CD4-positive, alpha-beta T cell treated with Interleukin-15 for 4 hours (primary cell): ENCODE measurements around the gene ICA1.

Experiments
- DNase-seq: peaks from one replicate; pipeline ENCODE4 v3.0.0-alpha.2; 2020; ENCODE audit warnings: low spot score

The ICA1 gene

GRCh38 chr7:8200717-8201116 is 61.2 kb downstream of the ICA1 start:
- DNase-seq: no peak

- no peak for DNase-seq
Observed at GRCh38 chr7:8200316-8200715, 61.7 kb downstream of the ICA1 start.

- peak; percentile 19 for DNase-seq
Observed at GRCh38 chr7:8197994-8198698, 63.8 kb downstream of the ICA1 start.

- no peak for DNase-seq
Observed at GRCh38 chr7:8192897-8193296, 69.1 kb downstream of the ICA1 start.

DNA sequence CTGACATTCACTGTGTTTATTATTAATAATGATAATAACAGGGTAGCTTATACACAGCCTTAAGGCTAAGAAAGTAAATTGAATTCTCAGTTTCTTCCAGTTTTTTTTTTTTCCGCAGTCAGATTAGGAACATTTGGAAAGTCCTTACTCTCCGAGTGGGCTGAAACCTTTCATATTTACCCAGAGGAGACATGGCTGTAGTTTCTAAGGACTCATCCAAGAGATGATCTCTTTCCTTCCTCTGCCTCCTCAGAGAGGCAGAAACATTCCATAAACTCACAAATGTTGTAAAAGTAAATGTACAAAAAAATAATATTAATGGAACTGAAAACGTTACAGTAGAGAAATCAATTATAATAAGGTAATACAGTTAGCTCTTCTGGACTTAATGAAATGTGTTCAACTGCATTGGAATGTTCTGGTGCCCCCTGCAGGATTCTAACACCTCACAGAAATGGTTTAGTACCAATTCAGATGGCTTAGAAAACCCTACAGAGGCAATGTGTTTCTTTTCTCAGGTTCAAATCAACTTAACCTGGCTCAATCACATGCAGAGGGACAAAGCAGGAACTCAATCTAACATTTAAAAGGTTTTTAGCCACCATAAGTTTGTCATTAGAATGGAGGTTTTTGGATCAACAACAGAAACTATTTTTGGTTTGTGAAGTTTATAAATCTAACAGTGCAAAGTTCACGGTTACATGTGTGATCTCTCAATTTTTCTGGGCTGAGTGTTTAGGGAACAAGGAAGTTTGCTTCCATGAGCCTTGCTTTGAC is 71.7 kb downstream of the ICA1 start:
- peak; percentile 79 for DNase-seq

DNA sequence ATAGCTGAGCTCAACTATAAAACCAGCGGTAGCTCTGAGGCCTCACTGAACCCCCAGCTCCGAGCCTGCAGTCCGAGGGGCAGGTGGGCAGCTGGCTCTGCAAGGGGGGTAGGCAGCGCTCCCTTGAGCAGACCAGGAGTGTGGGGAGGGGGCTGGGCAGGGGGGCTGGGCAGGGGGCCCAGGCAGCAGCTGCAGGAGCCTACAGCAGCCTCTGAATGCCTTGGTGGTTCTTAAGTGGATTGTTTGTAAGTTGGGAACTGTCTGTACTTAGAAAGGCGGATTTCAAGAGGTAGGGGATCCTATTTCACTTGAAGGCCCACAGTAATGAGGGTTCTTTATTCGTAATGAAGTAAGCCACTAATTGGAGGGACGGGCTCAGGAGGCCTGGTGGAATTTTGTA is 72.3 kb downstream of the ICA1 start:
- no peak for DNase-seq

GRCh38 chr7:8185926-8186683 is 75.9 kb downstream of the ICA1 start:
- DNase-seq: no peak

GRCh38 chr7:8184221-8184620 is 77.7 kb downstream of the ICA1 start:
- no peak for DNase-seq

DNA sequence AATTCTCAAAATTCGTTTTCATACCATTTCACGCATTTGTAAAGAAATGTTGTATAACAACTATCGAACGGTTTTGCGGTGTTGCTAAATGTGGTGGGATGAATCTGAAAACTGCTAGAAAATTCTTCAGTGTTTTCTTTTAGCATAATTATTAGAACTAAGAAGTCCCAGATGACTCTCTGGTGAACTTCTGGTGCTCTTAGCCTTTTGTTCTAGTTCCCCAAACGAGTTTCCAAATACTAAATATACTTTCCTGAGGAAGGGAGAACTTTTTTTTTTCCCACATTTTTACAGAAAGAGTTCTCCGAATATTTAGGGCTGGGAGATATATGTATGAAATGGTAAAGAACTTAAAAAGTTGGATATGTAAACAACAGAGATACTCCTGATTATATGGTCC is 82.5 kb downstream of the ICA1 start:
- DNase-seq: no peak

- no peak for DNase-seq
Observed at GRCh38 chr7:8178353-8178752, 83.6 kb downstream of the ICA1 start.

DNA sequence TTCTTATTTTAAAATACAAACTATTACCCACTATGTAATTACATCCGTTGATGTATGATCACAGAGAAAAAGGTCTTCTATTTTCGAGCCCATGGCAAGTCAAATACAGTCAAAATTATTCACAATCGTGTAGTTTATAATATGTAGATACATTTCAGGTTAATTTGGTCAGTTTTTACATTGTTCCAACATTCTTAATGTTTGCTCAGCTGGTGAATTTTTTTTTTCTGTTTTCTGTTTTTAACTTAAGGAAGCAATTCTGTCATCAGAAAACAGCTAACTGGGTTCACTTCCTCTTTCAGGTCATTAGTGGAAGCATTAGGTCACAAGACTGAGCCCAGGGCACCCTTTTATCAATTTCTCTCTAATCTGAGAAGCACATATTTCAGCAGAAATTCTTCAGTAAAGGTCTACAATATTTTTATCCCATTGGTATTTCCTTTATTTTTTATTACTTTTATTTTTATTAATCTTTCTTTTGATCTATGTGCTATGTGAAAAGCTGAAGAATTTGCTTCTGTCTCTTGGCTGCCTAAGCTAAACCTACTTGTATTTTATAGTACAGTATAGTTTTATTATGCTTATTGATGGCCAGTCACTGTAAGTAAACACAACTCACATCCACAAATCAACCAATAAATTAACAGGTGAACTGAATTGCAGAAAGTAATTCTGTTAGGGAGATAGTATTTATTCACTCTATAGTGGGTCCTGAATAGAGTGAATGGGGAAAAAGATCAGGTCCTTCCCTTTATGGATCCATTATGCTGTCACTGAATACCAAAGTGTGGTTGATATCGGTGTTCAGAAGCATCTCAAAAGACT is 84.6 kb downstream of the ICA1 start:
- DNase-seq: peak; percentile 29

- peak; percentile 80 for DNase-seq
Observed at GRCh38 chr7:8176370-8177081, 85.4 kb downstream of the ICA1 start.

- DNase-seq: no peak
Observed at GRCh38 chr7:8175929-8176369, 86.0 kb downstream of the ICA1 start.

- no peak for DNase-seq
Observed at GRCh38 chr7:8172372-8173354, 89.3 kb downstream of the ICA1 start.

- no peak for DNase-seq
Observed at GRCh38 chr7:8169171-8169570, 92.8 kb downstream of the ICA1 start.

GRCh38 chr7:8168336-8168735 is 93.6 kb downstream of the ICA1 start:
- no peak for DNase-seq

- no peak for DNase-seq
Observed at GRCh38 chr7:8165150-8165549, 96.8 kb downstream of the ICA1 start.

GRCh38 chr7:8162181-8162580 is 99.8 kb downstream of the ICA1 start:
- no peak for DNase-seq

- no peak for DNase-seq
Observed at GRCh38 chr7:8161364-8161828, 100.6 kb downstream of the ICA1 start.

GRCh38 chr7:8160779-8161345 is 101.1 kb downstream of the ICA1 start:
- DNase-seq: no peak
